ENCODE results near the gene ZNF76. TPM values are rescaled to one million over a fixed set of nuclear protein-coding genes. Genes with fewer than 3 reads are reported as not detected.

Gene ZNF76
- total and polyA plus RNA-seq, 2 donors (not counting 1 experiment from before 2014, with no cell fraction given): 96.9 to 145 TPM

DNA sequence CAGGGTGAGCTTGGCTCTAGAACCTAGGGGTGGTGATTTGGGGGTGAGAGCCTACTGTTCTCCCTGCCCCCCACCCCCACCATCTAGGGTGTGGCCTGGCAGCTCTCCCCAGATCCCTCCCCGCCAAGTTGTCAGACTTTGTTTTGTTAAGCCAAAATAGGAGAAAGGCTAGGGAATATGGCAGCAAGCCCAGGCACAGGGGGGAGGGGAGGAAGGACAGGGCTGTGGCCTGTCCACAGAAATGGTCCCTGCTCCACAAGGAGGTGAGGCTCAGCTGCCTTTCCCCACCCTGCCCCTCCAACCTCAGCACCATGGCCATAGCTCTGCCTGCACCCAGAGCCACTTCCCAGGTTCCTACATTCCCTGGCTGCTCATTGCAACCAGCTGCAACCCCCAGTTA, 28.6 kb upstream of the ZNF76 start:
- H3K36me3 ChIP-seq (replicated peaks in 1 of 2; ENCODE audit: control extremely low read depth in 1 of 2, control insufficient read depth in 1 of 2, extremely low read depth in 1 of 2, insufficient read depth in 2 of 2, low read length in 1 of 2): no peaks in the 10 kb centered on the region
- H3K27me3 ChIP-seq (replicated peaks in 1 of 4; ENCODE audit: control extremely low read depth in 1 of 4, control insufficient read depth in 3 of 4, insufficient read depth in 4 of 4, low read length in 3 of 4): no peaks in the 10 kb centered on the region
- no peak for DNase-seq
- no peak overlapping the region for H2AFZ ChIP-seq (ENCODE audit: insufficient read depth, low read depth, low read length, poor library complexity, severe bottlenecking)
- Mint-ChIP-seq H3K27me3 (no peaks in the 10 kb centered on the region), H3K4me3 (no peak overlapping the region), H3K27ac (no peak overlapping the region), H3K9me3 (ENCODE audit: insufficient read depth) (peaks cover 4% of the 10 kb centered on the region), H3K4me1 (no peaks in the 10 kb centered on the region)
- no peak overlapping the region for H3K9ac ChIP-seq (ENCODE audit: low read length)
- no peaks in the 10 kb centered on the region for H3K4me1 ChIP-seq (ENCODE audit: control insufficient read depth in 2 of 2, insufficient read depth in 2 of 2, low read length in 2 of 2)
- CTCF ChIA-PET: interaction anchor here (2.8 to 5.1 kb wide), 2 partner anchors 10 to 26 kb away, joined by 8 to 29 read pairs; no protein-coding TSS in a partner anchor
- no peaks in the 10 kb centered on the region for H4K20me1 ChIP-seq (ENCODE audit: control insufficient read depth, insufficient read depth, low read length, poor library complexity, severe bottlenecking)
- peaks cover 0 to 7% (median 0%) of the 10 kb centered on the region in 3 donors for H3K9me3 ChIP-seq (ENCODE audit: control extremely low read depth in 1 of 3, control insufficient read depth in 2 of 3, insufficient read depth in 1 of 3, low read length in 2 of 3)
- no peak overlapping the region for H3K4me2 ChIP-seq (replicated peaks; ENCODE audit: low read depth, low read length, poor library complexity, severe bottlenecking)
- POLR2A ChIA-PET: no interaction called here
- no peak for ATAC-seq (ENCODE audit: low read depth)
- intact Hi-C loops (cut with micrococcal nuclease): no loop called here
- no CpG with 5 or more reads among the region's 1 CpG for WGBS (ENCODE audit: insufficient coverage)
- TF ChIP-seq EZH2 (IDR thresholded peaks at IDR 0.05; ENCODE audit: borderline replicate concordance, insufficient read depth, low read depth, low read length, poor library complexity, severe bottlenecking): no peak
- TF ChIP-seq, protein P1, sequence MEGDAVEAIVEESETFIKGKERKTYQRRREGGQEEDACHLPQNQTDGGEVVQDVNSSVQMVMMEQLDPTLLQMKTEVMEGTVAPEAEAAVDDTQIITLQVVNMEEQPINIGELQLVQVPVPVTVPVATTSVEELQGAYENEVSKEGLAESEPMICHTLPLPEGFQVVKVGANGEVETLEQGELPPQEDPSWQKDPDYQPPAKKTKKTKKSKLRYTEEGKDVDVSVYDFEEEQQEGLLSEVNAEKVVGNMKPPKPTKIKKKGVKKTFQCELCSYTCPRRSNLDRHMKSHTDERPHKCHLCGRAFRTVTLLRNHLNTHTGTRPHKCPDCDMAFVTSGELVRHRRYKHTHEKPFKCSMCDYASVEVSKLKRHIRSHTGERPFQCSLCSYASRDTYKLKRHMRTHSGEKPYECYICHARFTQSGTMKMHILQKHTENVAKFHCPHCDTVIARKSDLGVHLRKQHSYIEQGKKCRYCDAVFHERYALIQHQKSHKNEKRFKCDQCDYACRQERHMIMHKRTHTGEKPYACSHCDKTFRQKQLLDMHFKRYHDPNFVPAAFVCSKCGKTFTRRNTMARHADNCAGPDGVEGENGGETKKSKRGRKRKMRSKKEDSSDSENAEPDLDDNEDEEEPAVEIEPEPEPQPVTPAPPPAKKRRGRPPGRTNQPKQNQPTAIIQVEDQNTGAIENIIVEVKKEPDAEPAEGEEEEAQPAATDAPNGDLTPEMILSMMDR (IDR thresholded peaks at IDR 0.05): no peak
- H3K79me2 ChIP-seq (ENCODE audit: control insufficient read depth, insufficient read depth, low read length): no peaks in the 10 kb centered on the region
- no peak overlapping the region for H3K4me3 ChIP-seq (ENCODE audit: control extremely low read depth in 1 of 5, extremely low read depth in 1 of 5, insufficient read depth in 1 of 5, low read depth in 2 of 5, low read length in 4 of 5)
- no peak overlapping the region for H3K27ac ChIP-seq (ENCODE audit: low read length in 2 of 2)

DNA sequence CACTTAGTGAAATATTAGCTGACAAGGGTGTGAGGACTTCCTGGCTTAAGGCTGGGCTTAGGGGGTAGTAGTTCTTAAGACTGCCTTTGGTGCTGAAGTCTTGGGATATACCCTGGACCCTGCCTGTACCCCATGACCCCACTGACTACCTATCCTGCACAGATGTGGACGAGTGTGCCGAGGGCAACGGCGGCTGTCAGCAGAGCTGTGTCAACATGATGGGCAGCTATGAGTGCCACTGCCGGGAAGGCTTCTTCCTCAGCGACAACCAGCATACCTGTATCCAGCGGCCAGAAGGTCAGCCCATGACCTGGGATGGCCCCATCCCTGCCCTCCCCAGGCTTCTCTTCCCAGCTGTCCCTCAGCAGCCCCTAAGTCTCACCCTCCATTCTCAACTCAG, 28.0 kb upstream of the ZNF76 start:
- TF ChIP-seq EZH2 (IDR thresholded peaks at IDR 0.05; ENCODE audit: borderline replicate concordance, insufficient read depth, low read depth, low read length, poor library complexity, severe bottlenecking): no peak
- TF ChIP-seq, protein P1 (IDR thresholded peaks at IDR 0.05): no peak
- ATAC-seq (ENCODE audit: low read depth) (no peak), DNase-seq (no peak)
- Histone ChIP-seq H3K9ac (ENCODE audit: low read length) (no peak overlapping the region), H3K9me3 (ENCODE audit: control extremely low read depth in 1 of 3, control insufficient read depth in 2 of 3, insufficient read depth in 1 of 3, low read length in 2 of 3) (peaks cover 0 to 7% (median 0%) of the 10 kb centered on the region in 3 donors), H3K27me3 (replicated peaks in 1 of 4; ENCODE audit: control extremely low read depth in 1 of 4, control insufficient read depth in 3 of 4, insufficient read depth in 4 of 4, low read length in 3 of 4) (no peaks in the 10 kb centered on the region), H4K20me1 (ENCODE audit: control insufficient read depth, insufficient read depth, low read length, poor library complexity, severe bottlenecking) (no peaks in the 10 kb centered on the region), H2AFZ (ENCODE audit: insufficient read depth, low read depth, low read length, poor library complexity, severe bottlenecking) (no peak overlapping the region), H3K4me3 (ENCODE audit: control extremely low read depth in 1 of 5, extremely low read depth in 1 of 5, insufficient read depth in 1 of 5, low read depth in 2 of 5, low read length in 4 of 5) (no peak overlapping the region), H3K4me1 (ENCODE audit: control insufficient read depth in 2 of 2, insufficient read depth in 2 of 2, low read length in 2 of 2) (no peaks in the 10 kb centered on the region), H3K27ac (ENCODE audit: low read length in 2 of 2) (no peak overlapping the region), H3K4me2 (replicated peaks; ENCODE audit: low read depth, low read length, poor library complexity, severe bottlenecking) (no peak overlapping the region), H3K36me3 (replicated peaks in 1 of 2; ENCODE audit: control extremely low read depth in 1 of 2, control insufficient read depth in 1 of 2, extremely low read depth in 1 of 2, insufficient read depth in 2 of 2, low read length in 1 of 2) (no peaks in the 10 kb centered on the region), H3K79me2 (ENCODE audit: control insufficient read depth, insufficient read depth, low read length) (no peaks in the 10 kb centered on the region)
- POLR2A ChIA-PET: no interaction called here
- Mint-ChIP-seq H3K27ac (no peak overlapping the region), H3K27me3 (no peaks in the 10 kb centered on the region), H3K4me3 (no peak overlapping the region), H3K9me3 (ENCODE audit: insufficient read depth) (peaks cover 4% of the 10 kb centered on the region), H3K4me1 (no peaks in the 10 kb centered on the region)
- intact Hi-C loops (cut with micrococcal nuclease): no loop called here
- WGBS (ENCODE audit: insufficient coverage): 99% methylated on average over 7 of the region's 7 CpGs
- CTCF ChIA-PET: interaction anchor here (2.8 to 5.1 kb wide), 2 partner anchors 9 to 27 kb away, joined by 8 to 29 read pairs; no protein-coding TSS in a partner anchor

All from B cell (primary cell).